OCI-LY7 (cell line): Measurements from ENCODE around the gene SYNGR3.

Experiments
- CTCF ChIP-seq: fragments of 200-600 bp; sonication (generic); conservative IDR thresholded peaks from 2 replicates; pipeline ENCODE4 v1.5.1; 2014; ENCODE audit warnings: mild to moderate bottlenecking, antibody characterized with exemption, low read length, moderate library complexity, mixed read lengths
- EZH2phosphoT487 ChIP-seq: fragments of 200-600 bp; sonication (generic); IDR thresholded peaks from 2 replicates; pipeline ENCODE4 v1.6.1; 2018; ENCODE audit warnings: low read depth, borderline replicate concordance, mild to moderate bottlenecking, mixed run types, antibody characterized with exemption, low read length, moderate library complexity, mixed read lengths

DNA sequence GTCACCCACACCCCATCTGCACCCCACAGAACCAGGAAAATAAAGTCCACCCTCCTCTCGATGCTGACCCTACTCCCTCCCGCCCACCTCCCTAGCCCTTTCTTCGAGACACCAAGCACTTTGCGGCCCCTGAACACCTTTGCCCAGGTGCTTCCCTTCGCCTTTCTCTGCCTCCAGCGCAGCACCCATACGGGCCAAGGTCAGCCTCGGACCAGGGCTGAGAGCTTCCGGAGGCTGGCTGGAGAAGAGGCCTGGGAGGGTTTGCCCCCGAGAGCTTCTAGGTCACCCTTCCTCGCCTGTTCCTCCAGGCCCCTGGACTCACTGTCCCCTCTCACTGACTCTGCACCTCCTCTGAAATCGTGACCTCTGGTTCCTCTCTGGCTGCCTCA lies 34.3 kb downstream of the SYNGR3 start:
- TF ChIP-seq CTCF = no peak
- no peak for TF ChIP-seq EZH2phosphoT487
